HepG2 (cell line): ENCODE results near the gene GBX1.

Source experiments
- CTCF ChIP-seq: sonication (generic); formaldehyde crosslinking; IDR thresholded peaks from 2 replicates; pipeline ENCODE4 v1.5.0; 2020; ENCODE audit warnings: mild to moderate bottlenecking, missing genetic modification reagents, moderate library complexity
- DBP ChIP-seq: sonication (generic); formaldehyde crosslinking; IDR thresholded peaks from 2 replicates; pipeline ENCODE4 v1.4.0; 2020; ENCODE audit warnings: missing genetic modification reagents; ENCODE audit errors: not compliant biosample characterization
- EP300 ChIP-seq, 3 experiments: sonication (generic) in 1 of 3; formaldehyde crosslinking in 1 of 3; IDR thresholded peaks; 2 replicates each; pipeline versions ENCODE4 v1.5.1 to v1.6.1; 2011 to 2020; ENCODE audit warnings: low read depth in 2 of 3, low read length in 2 of 3, borderline replicate concordance in 1 of 3, improper control_type of control experiment in 1 of 3, mild to moderate bottlenecking in 1 of 3, missing genetic modification reagents in 1 of 3, moderate library complexity in 1 of 3
- IRF2 ChIP-seq: IDR thresholded peaks from 2 replicates; pipeline ENCODE4 v1.6.1; 2018; ENCODE audit warnings: missing genetic modification reagents, missing compliant biosample characterization
- PBX3 ChIP-seq: sonication (generic); formaldehyde crosslinking; IDR thresholded peaks from 2 replicates; pipeline ENCODE4 v1.8.1; 2023; ENCODE audit warnings: missing genetic modification reagents, inconsistent platforms, borderline replicate concordance
- POLR2AphosphoS2 ChIP-seq: IDR thresholded peaks from 2 replicates; pipeline ENCODE4 v1.6.1; 2011; ENCODE audit warnings: low read depth, low read length, improper control_type of control experiment
- POLR2AphosphoS5 ChIP-seq: IDR thresholded peaks from 2 replicates; pipeline ENCODE4 v1.6.1; 2012; ENCODE audit warnings: low read depth, low read length
- ZNF180 ChIP-seq: sonication (generic); formaldehyde crosslinking; IDR thresholded peaks from 2 replicates; pipeline ENCODE4 v1.4.0; 2020; ENCODE audit warnings: low read depth, missing genetic modification reagents, borderline replicate concordance
- ZNF616 ChIP-seq: sonication (generic); formaldehyde crosslinking; IDR thresholded peaks from 2 replicates; pipeline ENCODE4 v1.5.0; 2020; ENCODE audit warnings: low read depth, mild to moderate bottlenecking, missing genetic modification reagents

- TF ChIP-seq IRF2 (CRISPR knock-in tag) (no peak), CTCF (CRISPR knock-in tag) (no peak), DBP (CRISPR knock-in tag) (no peak), EP300 (IDR thresholded peaks at IDR 0.05; ENCODE audit: low read depth in 2 of 2, low read length in 2 of 2) (no peak), EP300 (CRISPR knock-in tag; IDR thresholded peaks at IDR 0.05; ENCODE audit: borderline replicate concordance) (no peak), POLR2AphosphoS2 (no peak), ZNF180 (CRISPR knock-in tag) (no peak), ZNF616 (no peak), PBX3 (CRISPR knock-in tag) (no peak), POLR2AphosphoS5 (no peak)
These were observed 5.7 kb downstream of the GBX1 start for GRCh38 chr7:151161757-151162156.
